K562 (cell line): ENCODE data around the gene TSR2. TPM values are rescaled to one million over a fixed set of nuclear protein-coding genes. Genes with fewer than 3 reads are reported as not detected.

Experiments
- ATAC-seq: fragments of 200-7000 bp; cut with Tn5 transposase; 3 replicates; pipeline ENCODE4 v1.9.1; 2020; ENCODE audit warnings: moderate library complexity
- BruUV-seq: library from RNA; stranded (reverse); fragments of 400-500 nt; replicated peaks from 2 replicates; lab custom pipeline; 2021; lab: Mats Ljungman, UMichigan
- CTCF ChIA-PET: fragments of 300-600 bp; formaldehyde crosslinking; extraction: SDS; loops from one replicate; lab custom pipeline; 2021; ENCODE audit warnings: low intra/inter-chr PET ratio; lab: Yijun Ruan, JAX
- POLR2A ChIA-PET: fragments of 300-600, 350-650 bp; sonication (Branson Sonifier 250); formaldehyde crosslinking; extraction: SDS; loops from one replicate; lab custom pipeline; 2021; ENCODE audit warnings: antibody characterized with exemption, inconsistent platforms; lab: Yijun Ruan, JAX
- DNase-seq, 4 experiments: peaks; one replicate each; pipeline versions ENCODE4 v3.0.0 to v3.0.0-alpha.2; 2011 to 2018; ENCODE audit warnings: low spot score in 3 of 4, mixed read lengths in 3 of 4; ENCODE audit errors: extremely low read depth in 1 of 4
- FAIRE-seq: peaks from 2 replicates; lab custom pipeline; 2011; peaks lifted over from hg19 to GRCh38; lab: Jason Lieb, UNC
- H2AFZ ChIP-seq: 2 replicates; pipeline ENCODE4 v1.6.0; 2011; ENCODE audit warnings: low read depth, low read length, control low read depth, inconsistent platforms
- H3K27ac ChIP-seq: fragments of 200-600 bp; 3 replicates; pipeline ENCODE4 v1.8.0; 2011; ENCODE audit warnings: low read depth, mild to moderate bottlenecking, control low read depth, inconsistent platforms, low read length, moderate library complexity, mixed read lengths; ENCODE audit errors: extremely low read depth
- H3K27me3 ChIP-seq, 2 experiments: fragments of 300-600 bp in 1 of 2; 2 replicates in 1 of 2; 3 replicates in 1 of 2; pipeline versions ENCODE4 v1.6.0 to v1.8.0; 2011; ENCODE audit warnings: inconsistent platforms in 2 of 2, low read length in 2 of 2, mild to moderate bottlenecking in 1 of 2, mixed read lengths in 1 of 2, moderate library complexity in 1 of 2; ENCODE audit not compliant: control insufficient read depth in 2 of 2, insufficient read depth in 2 of 2
- H3K36me3 ChIP-seq: fragments of 300-600 bp; 3 replicates; pipeline ENCODE4 v1.8.0; 2011; ENCODE audit warnings: mild to moderate bottlenecking, low read length, inconsistent platforms; ENCODE audit not compliant: control insufficient read depth, insufficient read depth
- H3K4me1 ChIP-seq, 2 experiments: fragments of 200-600 bp in 1 of 2; replicated peaks in 1 of 2; 2 replicates in 1 of 2; 3 replicates in 1 of 2; pipeline versions ENCODE4 v1.5.1 to v1.8.0; 2011; ENCODE audit warnings: inconsistent platforms in 2 of 2, low read length in 2 of 2, mild to moderate bottlenecking in 1 of 2, mixed read lengths in 1 of 2, moderate library complexity in 1 of 2; ENCODE audit not compliant: control insufficient read depth in 2 of 2, insufficient read depth in 2 of 2
- H3K4me2 ChIP-seq: 2 replicates; pipeline ENCODE4 v1.6.1; 2011; ENCODE audit warnings: low read length, control low read depth, inconsistent platforms, mixed read lengths; ENCODE audit not compliant: insufficient read depth
- H3K4me3 ChIP-seq: fragments of 200-600 bp; sonication (generic), shearing (Covaris generic); 2 replicates; pipeline ENCODE4 v1.5.1; 2016; ENCODE audit warnings: control low read depth, inconsistent platforms
- H3K79me2 ChIP-seq: fragments of 200-600 bp; 3 replicates; pipeline ENCODE4 v1.8.0; 2011; ENCODE audit warnings: low read length, inconsistent platforms; ENCODE audit not compliant: control insufficient read depth, insufficient read depth
- H3K9ac ChIP-seq, 2 experiments: 2 replicates each; pipeline versions ENCODE4 v1.6.0 to v1.6.1; 2011; ENCODE audit warnings: low read depth in 2 of 2, low read length in 2 of 2, control low read depth in 1 of 2, inconsistent platforms in 1 of 2, mild to moderate bottlenecking in 1 of 2, mixed read lengths in 1 of 2; ENCODE audit not compliant: insufficient read depth in 1 of 2
- H3K9me1 ChIP-seq: one replicate; pipeline ENCODE4 v1.6.0; 2011; ENCODE audit warnings: inconsistent platforms, mild to moderate bottlenecking, low read length, moderate library complexity; ENCODE audit not compliant: control insufficient read depth, insufficient read depth
- H3K9me3 ChIP-seq: replicated peaks from 2 replicates; pipeline ENCODE4 v1.5.1; 2011; ENCODE audit warnings: low read depth, low read length, inconsistent platforms; ENCODE audit not compliant: control insufficient read depth, insufficient read depth
- H4K20me1 ChIP-seq: replicated peaks from 2 replicates; pipeline ENCODE4 v1.6.1; 2011; ENCODE audit warnings: low read length, inconsistent platforms, mixed read lengths; ENCODE audit not compliant: control insufficient read depth, insufficient read depth
- ARID2 ChIP-seq: fragments of 450-650 bp; IDR thresholded peaks from 2 replicates; pipeline ENCODE4 v1.6.1; 2017; ENCODE audit warnings: antibody characterized with exemption, mild to moderate bottlenecking
- BHLHE40 ChIP-seq: IDR thresholded peaks from 2 replicates; pipeline ENCODE4 v1.6.1; 2011; ENCODE audit warnings: low read length, improper control_type of control experiment
- BMI1 ChIP-seq: fragments of 150-350 bp; IDR thresholded peaks from 2 replicates; pipeline ENCODE4 v1.6.1; 2014; ENCODE audit warnings: low read length
- FOXJ3 ChIP-seq: sonication (generic); formaldehyde crosslinking; IDR thresholded peaks from 2 replicates; pipeline ENCODE4 v1.4.0; 2020; ENCODE audit warnings: mild to moderate bottlenecking, missing genetic modification reagents
- HNRNPLL ChIP-seq: fragments of 200-400 bp; formaldehyde crosslinking; IDR thresholded peaks from 2 replicates; pipeline ENCODE4 v1.6.1; 2017; ENCODE audit warnings: low read length, low read depth, mild to moderate bottlenecking; ENCODE audit not compliant: poor library complexity, severe bottlenecking
- KAT8 ChIP-seq: fragments of 450-650 bp; IDR thresholded peaks from 2 replicates; pipeline ENCODE4 v1.6.1; 2016; ENCODE audit warnings: low read depth, mild to moderate bottlenecking
- KDM2B ChIP-seq: fragments of 250-450 bp; sonication (Bioruptor Pico); IDR thresholded peaks from 2 replicates; pipeline ENCODE4 v1.8.0; 2021; ENCODE audit warnings: mild to moderate bottlenecking, moderate library complexity
- MYBL2 ChIP-seq, 2 experiments: fragments of 450-650 bp in 1 of 2; sonication (generic) in 1 of 2; formaldehyde crosslinking in 1 of 2; IDR thresholded peaks; 2 replicates each; pipeline versions ENCODE4 v1.6.1 to v1.8.1; 2017 to 2022; ENCODE audit warnings: borderline replicate concordance in 1 of 2, inconsistent platforms in 1 of 2, low read depth in 1 of 2, mild to moderate bottlenecking in 1 of 2, missing genetic modification reagents in 1 of 2, moderate library complexity in 1 of 2
- SRF ChIP-seq, 2 experiments: fragments of 250-450, 450-650 bp in 1 of 2; sonication (Bioruptor Pico) in 1 of 2; sonication (generic) in 1 of 2; formaldehyde crosslinking; IDR thresholded peaks; 2 replicates each; pipeline versions ENCODE4 v1.5.0 to v1.5.1; 2020 to 2022; ENCODE audit warnings: mild to moderate bottlenecking in 1 of 2, missing genetic modification reagents in 1 of 2
- SRSF3 ChIP-seq: fragments of 200-400 bp; formaldehyde crosslinking; IDR thresholded peaks from 2 replicates; pipeline ENCODE4 v1.6.1; 2016; ENCODE audit warnings: mild to moderate bottlenecking, low read length, moderate library complexity; ENCODE audit not compliant: insufficient read depth
- TEAD2 ChIP-seq: fragments of 450-650 bp; IDR thresholded peaks from 2 replicates; pipeline ENCODE4 v1.6.1; 2016; ENCODE audit warnings: missing genetic modification characterization, control low read depth, missing compliant biosample characterization
- TFAM ChIP-seq: fragments of 250-450 bp; sonication (Bioruptor Pico); conservative IDR thresholded peaks from 2 replicates; pipeline ENCODE4 v1.5.0; 2021; ENCODE audit warnings: mild to moderate bottlenecking, moderate library complexity
- ZBTB7A ChIP-seq: IDR thresholded peaks from 2 replicates; pipeline ENCODE4 v1.6.1; 2011; ENCODE audit warnings: low read depth, mild to moderate bottlenecking, low read length, moderate library complexity, borderline replicate concordance; ENCODE audit not compliant: control insufficient read depth
- ZNF140 ChIP-seq: fragments of 250-450 bp; sonication (Bioruptor Pico); IDR thresholded peaks from 2 replicates; pipeline ENCODE4 v1.8.0; 2021; ENCODE audit warnings: moderate library complexity, mild to moderate bottlenecking, inconsistent platforms
- ZNF436 ChIP-seq: fragments of 250-450, 450-650 bp; sonication (Bioruptor Pico); formaldehyde crosslinking; IDR thresholded peaks from 2 replicates; pipeline ENCODE4 v1.7.0; 2020; ENCODE audit warnings: mild to moderate bottlenecking
- ZNF764 ChIP-seq: fragments of 250-450 bp; sonication (Bioruptor Pico); IDR thresholded peaks from 2 replicates; pipeline ENCODE4 v1.4.0; 2020; ENCODE audit warnings: low read depth, mild to moderate bottlenecking, moderate library complexity
- WGBS: fragments of 100-300 bp; shearing (Covaris generic); methylation state at CpG from one replicate; pipeline ENCODE4 v1.1.6; 2016; ENCODE audit warnings: low coverage, mixed read lengths; ENCODE audit not compliant: insufficient coverage; ENCODE audit errors: missing lambda C conversion rate; 5-methylcytosine and 5-hydroxymethylcytosine counted together
- in situ Hi-C: fragments of 300-500 bp; cut with MboI; formaldehyde crosslinking; loops from 4 replicates; pipeline ENCODE4 v1.15.0; 2018; ENCODE audit warnings: inconsistent platforms, mixed read lengths
- intact Hi-C: fragments of 100-400 bp; cut with micrococcal nuclease; formaldehyde crosslinking; loops from 2 replicates; pipeline ENCODE4 v1.14.2; 2022
- polyA plus RNA-seq, 8 experiments: library from polyadenylated mRNA; depleted of rRNA in 4 of 8; stranded (reverse) in 5 of 8; unstranded in 3 of 8; fragments of >200 nt; fragmentation: Nextera tagmentation in 2 of 8; fragmentation: Illumina TruSeq in 1 of 8; extraction: Ambion mirVana in 2 of 8; extraction: Trizol in 1 of 8; gene quantifications; 2 replicates each; pipeline versions ENCODE4 v1.2.1 to v1.2.3, GENCODE V29; 2011 to 2014; ENCODE audit warnings: inconsistent platforms in 1 of 8, missing spikeins in 1 of 8
- total RNA-seq, 7 experiments: library from RNA; depleted of rRNA in 6 of 7; stranded (reverse); fragments of >200 nt in 6 of 7; fragmentation: Illumina TruSeq in 2 of 7; extraction: Trizol in 2 of 7; gene quantifications; 2 replicates each; pipeline versions ENCODE4 v1.2.1 to v1.2.3, GENCODE V29; 2011 to 2021; ENCODE audit warnings: low replicate concordance in 1 of 7
- TF ChIP-seq, protein P1 (sequence below): fragments of 250-450 bp; sonication (Bioruptor Pico); IDR thresholded peaks from 2 replicates; pipeline ENCODE4 v1.8.0; 2022; ENCODE audit warnings: inconsistent platforms, mild to moderate bottlenecking, moderate library complexity, borderline replicate concordance

Gene TSR2
- total and polyA plus RNA-seq, 9 of the 15 experiments (the other 6 are each of a cell fraction or from before 2014, with no cell fraction given), result 8.6 to 50.0 (median 28.5) TPM

- TF ChIP-seq BHLHE40 (no peak), BMI1 (no peak), HNRNPLL (no peak), ZNF764 (CRISPR knock-in tag) (no peak)
- TF ChIP-seq, protein P1, sequence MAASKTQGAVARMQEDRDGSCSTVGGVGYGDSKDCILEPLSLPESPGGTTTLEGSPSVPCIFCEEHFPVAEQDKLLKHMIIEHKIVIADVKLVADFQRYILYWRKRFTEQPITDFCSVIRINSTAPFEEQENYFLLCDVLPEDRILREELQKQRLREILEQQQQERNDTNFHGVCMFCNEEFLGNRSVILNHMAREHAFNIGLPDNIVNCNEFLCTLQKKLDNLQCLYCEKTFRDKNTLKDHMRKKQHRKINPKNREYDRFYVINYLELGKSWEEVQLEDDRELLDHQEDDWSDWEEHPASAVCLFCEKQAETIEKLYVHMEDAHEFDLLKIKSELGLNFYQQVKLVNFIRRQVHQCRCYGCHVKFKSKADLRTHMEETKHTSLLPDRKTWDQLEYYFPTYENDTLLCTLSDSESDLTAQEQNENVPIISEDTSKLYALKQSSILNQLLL, result no peak
Observed at GRCh38 chrX:54470054-54470760, 30.0 kb downstream of the TSR2 start (continued).

- ATAC-seq, result no peak
- Histone ChIP-seq H2AFZ (no peak overlapping the region), H3K79me2 (no peaks in the 10 kb centered on the region), H3K9me1 (no peaks in the 10 kb centered on the region), H3K9ac (no peak overlapping the region), H3K36me3 (no peaks in the 10 kb centered on the region), H3K27me3 (peaks cover 0 to 28% of the 10 kb centered on the region in 2 experiments; a peak in 3 of 5 replicates), H3K9me3 (no peaks in the 10 kb centered on the region), H3K4me3 (no peak overlapping the region), H3K27ac (no peak overlapping the region), H3K4me1 (no peaks in the 10 kb centered on the region), H4K20me1 (no peaks in the 10 kb centered on the region), H3K4me2 (no peak overlapping the region)
- WGBS, result 0% methylated on average over 5 of the region's 10 CpGs
- no peak for FAIRE-seq
- no peak for TF ChIP-seq SRF (CRISPR knock-in tag; IDR thresholded peaks at IDR 0.05)
- TF ChIP-seq ZNF140 (CRISPR knock-in tag), result no peak
- no peak for TF ChIP-seq ARID2
- TF ChIP-seq ZNF436 (CRISPR knock-in tag), result no peak
- no peak for TF ChIP-seq FOXJ3
- no peak for TF ChIP-seq KAT8
- no peak for TF ChIP-seq TFAM (CRISPR knock-in tag)
- TF ChIP-seq KDM2B (CRISPR knock-in tag), result no peak
- no peak for TF ChIP-seq ZBTB7A
- TF ChIP-seq SRSF3, result no peak
- no peak for TF ChIP-seq MYBL2 (IDR thresholded peaks at IDR 0.05; ENCODE audit: low read depth)
- no peak for TF ChIP-seq MYBL2 (CRISPR knock-in tag; IDR thresholded peaks at IDR 0.05; ENCODE audit: borderline replicate concordance)
- TF ChIP-seq TEAD2, result no peak
- no TSS peak for BruUV-seq
- ChIA-PET CTCF (no interaction called here), POLR2A (no interaction called here)
- intact Hi-C loops (no loop called here), in situ Hi-C loops (no loop called here)
- no peak for DNase-seq
Observed at GRCh38 chrX:54473993-54474859, 34.0 kb downstream of the TSR2 start.
